HG03457 (cell line): ENCODE measurements around the gene GNB5.

ENCODE experiments used
- ATAC-seq: cut with Tn5 transposase; IDR thresholded peaks from one replicate; pipeline ENCODE4 v1.9.1; 2021; ENCODE audit warnings: moderate number of reproducible peaks; ENCODE audit not compliant: unreplicated experiment

GNB5 gene

DNA sequence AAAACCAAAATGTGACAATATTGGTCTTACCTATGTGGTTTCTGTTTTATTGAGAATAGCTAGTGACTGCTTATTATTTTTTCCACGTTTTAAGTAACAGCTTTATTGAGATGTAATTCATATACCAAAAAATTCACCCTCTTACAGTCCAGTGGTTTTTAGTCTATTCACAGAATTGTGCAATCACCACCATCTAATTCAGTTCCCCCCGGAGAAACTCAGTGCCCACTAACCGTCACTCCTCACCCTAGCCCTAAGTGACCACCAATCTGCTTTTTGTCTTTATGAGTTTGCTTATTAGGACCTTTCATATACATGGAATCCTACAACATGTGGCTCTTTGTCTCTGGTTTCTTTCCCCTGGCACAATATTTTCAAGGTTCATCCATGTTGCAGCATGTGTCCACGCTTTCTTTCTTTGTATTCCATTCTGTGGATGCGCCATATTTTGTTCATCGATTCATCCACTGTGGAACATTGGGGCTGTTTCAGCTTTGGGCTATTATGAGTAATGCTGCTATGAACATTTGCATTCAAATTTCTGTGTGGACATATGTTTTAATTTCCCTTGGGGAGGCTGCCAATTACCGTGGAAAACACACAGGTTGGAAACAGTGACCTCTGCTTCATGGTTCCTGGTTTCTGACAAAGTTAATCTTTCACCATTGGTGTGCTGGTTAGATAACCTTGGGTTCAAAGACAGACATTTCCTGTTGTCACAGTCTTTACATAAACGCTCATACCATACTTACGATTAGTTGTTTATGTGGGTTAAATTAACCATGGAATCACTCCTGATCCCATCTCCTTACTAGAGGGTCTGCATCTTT, 75.4 kb downstream of the GNB5 start:
- ATAC-seq = no peak

DNA sequence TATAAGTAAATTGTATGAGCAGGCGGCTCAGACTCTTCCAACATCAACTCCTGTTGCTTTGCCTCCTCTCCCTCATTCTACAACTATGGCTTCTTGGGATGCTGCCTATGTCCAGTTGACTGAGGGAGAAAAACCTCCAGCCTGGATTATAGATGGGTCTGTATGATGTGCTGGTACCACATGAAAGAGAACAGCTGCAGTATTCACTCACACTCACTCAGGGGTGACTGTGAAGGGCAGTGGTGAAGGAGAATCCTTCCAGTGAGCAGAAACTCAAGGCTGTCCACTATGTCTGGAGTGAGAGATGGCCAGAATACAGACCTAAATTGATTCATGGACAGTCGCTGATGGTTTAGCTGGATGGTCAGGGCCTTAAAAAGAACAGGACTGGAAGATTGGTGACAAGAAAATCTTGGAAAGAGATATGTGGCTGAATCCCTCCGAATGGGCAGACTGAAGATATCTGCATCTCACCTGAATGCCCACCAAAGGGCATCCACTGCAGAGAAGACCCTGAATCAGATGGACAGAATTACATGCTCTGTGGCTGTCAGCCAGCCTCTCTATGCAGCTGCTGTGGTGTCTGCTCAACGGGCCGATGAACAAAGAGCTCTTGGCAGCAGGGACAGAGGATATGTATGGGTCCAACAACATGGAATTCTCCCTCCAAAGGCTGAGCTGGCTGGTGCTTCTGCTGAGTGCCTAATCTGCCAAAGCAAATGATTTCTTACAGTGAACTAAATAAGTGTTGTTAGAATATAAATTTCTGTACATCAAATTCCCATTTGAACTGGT, 76.7 kb downstream of the GNB5 start:
- no peak for ATAC-seq

DNA sequence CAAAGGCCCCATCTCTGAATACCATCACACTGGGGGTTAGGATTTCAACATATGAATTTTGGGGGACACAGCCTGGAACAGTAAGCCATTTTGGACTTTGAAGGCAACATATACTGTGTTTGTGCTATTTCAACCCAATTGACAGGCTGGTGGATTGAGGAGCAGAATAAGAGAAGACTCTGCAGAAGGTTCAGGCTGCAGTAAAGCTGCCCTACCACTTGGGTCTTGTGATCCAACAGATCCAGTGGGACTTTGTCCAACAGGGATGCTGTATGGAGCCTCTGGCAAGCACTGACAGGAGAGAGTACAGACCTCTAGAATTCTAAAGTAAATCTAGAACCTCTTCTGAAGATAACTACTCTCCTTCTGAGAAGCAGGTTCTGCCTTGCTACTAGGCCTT, 77.5 kb downstream of the GNB5 start:
- ATAC-seq = no peak

DNA sequence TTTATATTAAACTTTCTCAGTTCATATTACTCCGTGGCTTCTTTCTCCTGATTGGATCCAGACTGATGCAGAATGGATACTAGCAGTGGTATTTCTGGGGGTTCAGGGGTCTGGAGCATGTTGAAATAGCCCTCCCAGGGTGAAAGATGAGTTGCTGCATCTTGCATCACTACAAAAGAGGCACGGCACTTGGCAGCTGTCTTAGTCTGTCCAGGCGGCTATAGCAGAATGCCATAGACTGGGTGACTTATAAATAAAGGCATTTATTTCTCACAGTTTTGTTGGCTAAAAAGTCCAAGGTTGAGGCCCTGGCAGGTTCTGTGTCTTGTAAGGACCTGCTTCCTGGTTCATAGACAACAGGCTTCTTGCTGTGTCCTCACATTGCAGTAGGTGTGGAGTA, 78.0 kb downstream of the GNB5 start:
- ATAC-seq = no peak

DNA sequence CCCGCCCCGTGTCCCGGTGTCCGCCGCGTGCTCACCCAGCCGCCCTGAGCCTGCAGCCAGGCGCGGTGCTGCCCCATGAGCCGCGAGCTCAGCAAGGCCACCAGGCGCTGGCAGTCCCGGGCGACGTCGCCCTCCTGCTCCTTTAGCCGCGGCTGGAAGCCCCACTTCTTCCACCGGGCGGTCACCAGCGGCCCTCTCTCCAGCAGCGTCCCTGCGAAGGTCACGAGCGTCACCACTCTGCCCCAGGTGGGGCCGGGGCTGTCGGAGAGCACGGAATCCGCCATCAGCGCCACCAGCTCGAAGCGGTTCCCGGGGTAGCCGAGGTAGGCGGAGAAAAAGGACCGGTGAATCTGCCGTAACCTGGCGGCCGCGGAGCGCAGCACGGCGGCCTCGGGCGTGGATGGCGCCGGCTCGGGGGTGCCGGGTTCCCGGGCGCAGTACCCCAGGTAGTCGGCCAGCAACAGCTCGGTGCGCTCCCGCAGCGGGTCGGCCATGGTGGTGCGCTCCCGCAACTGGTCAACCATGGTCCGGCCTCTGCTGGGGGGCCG, 78.9 kb downstream of the GNB5 start:
- no peak for ATAC-seq

DNA sequence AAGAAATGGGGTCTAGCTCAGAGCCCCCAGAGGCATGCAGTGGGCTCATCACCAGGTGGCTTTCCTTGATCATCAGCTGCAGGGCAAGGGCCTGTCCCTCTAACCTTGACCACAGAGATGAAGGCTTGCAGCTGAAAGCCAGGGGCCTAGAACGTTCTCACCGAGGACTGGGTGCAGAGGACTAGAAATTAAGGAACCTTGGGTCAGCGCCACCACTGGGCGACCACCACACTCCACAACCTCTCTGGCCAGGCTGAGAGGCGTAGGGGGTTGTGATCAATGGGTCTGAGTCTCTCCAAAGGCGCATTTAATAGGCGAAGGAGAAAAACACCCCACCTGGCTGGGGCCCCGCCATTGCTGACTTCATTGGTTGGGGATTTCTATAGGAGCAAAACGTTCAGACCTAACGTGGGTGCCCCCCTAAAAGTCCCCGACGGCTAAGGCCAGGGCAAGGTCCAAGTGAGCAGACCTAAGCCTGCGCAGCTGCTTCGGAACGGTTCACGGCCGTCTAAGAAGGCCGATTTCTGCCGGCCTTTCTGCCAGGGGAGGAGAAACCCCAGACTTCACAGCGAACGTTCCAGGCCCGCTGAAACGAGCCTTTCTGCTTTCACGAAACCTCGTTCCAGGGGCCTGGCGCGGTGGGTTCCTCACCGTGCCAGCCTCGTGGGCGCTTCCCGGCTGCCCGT, 79.5 kb downstream of the GNB5 start:
- ATAC-seq = no peak

DNA sequence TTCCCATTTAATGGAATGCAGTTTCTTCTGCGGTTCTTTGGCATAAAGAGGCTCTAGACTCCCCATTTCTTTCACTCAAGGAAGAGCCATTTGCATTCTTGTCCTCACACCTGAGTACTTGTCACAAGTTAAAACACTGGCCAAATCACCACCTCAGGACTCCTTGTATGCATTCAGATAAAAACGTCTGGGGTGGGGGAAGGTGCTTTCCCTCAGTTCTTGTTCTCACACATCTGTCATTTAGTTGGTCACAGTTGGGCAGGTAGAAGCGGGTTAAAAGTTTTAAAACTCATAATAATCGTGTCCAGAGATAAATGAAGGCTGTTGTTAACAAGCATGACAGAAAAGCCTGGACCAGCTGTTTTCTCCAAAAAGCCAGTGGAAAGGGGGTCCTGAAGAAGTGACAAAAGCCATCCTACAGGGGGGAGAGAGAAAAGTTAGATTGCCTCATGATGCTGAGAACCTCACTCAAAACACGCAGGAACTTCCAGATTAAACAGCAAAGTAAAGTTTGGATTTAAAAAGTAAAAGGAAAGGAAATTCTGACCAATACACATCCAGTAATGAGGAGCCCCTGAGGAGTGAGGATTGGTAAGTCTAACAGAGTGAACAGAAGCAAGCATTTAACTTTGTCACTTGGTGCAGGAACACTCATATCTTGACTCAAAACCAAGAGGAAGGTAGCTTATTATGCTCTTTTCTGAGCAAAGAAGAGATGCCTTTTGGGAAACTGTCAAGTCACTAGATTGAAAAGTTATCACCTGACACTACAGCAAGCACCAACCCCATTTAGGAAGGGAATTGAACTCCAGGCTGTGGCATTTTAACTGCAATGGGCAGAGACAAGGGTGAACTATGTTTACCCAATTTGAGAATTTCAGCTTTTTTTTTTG, 81.4 kb downstream of the GNB5 start:
- no peak for ATAC-seq

DNA sequence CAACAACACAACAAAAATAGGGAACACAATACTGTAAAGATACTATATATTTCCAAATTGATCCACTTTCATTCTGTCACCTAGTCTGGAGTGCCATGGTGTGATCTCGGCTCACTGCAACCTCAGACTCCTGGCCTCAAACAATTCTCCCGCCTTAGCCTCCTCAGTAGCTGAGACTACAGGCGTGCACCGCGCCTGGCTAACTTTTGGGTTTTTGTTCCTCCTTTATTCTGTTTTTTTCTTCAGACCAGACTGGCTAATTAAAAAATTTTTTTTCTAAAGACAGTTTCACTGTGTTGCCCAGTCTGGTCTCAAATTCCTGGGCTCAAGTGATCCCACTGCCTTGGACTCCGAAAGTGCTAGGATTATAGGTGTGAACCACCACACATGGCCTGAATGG, 84.0 kb downstream of the GNB5 start:
- no peak for ATAC-seq

DNA sequence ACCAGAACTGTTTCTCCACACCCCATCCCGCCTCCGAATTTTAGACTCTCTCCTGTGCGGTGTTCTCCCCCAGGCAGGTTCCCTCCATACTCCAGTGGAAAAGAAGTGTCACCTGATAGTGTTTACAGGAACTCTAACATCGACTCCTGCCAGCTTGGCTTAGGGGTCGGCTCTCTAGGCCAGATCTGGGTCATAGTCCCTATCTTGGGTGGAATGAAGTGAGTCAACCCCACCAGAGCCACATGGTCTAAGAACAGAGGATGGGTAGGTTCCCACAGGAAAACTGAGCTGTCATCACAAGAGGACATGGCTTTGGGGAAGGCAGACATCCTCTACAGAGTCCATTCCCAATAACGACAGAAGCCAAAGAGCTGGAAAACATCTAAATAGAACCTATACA, 84.6 kb downstream of the GNB5 start:
- ATAC-seq = no peak

DNA sequence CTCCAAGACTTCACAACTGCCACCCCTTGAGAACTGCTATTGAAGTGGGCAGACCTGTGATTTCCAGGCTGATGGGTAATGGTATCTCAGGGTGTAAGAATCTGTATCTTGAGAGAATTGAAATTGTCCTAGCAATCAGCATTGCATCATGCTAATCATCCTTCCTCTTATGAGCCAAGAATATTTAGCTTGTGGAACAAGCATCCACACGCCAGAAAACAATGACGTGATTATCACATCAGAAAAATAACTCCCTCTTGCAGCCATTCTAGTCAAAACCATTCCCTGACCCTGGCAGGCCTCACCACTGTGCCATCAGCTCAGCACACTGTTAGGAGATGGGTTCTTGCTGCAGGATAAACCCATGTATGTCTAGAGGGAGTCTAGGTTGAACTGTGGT, 85.3 kb downstream of the GNB5 start:
- ATAC-seq = no peak

DNA sequence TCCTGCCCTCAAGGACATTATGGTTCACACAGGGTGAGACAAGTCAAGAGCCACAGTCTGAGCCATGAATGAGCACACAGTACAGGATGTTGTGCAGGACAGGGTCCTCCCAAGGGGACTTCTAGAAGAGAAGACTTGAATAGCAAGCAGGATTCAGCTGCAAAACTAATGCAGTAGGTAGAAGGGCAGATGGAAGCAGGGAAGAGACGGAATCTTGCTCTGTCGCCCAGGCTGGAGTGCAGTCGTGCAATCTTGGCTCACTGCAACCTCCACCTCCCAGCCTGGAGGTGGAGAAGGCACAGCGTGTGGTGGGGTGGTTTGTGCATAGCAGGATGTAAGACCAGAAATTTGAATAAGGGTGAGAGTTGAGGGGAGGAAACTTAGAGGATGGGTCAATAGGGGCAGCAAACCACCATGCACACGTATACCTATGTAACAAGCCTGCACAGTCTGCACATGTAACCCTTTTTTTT, 86.6 kb downstream of the GNB5 start:
- ATAC-seq = no peak

DNA sequence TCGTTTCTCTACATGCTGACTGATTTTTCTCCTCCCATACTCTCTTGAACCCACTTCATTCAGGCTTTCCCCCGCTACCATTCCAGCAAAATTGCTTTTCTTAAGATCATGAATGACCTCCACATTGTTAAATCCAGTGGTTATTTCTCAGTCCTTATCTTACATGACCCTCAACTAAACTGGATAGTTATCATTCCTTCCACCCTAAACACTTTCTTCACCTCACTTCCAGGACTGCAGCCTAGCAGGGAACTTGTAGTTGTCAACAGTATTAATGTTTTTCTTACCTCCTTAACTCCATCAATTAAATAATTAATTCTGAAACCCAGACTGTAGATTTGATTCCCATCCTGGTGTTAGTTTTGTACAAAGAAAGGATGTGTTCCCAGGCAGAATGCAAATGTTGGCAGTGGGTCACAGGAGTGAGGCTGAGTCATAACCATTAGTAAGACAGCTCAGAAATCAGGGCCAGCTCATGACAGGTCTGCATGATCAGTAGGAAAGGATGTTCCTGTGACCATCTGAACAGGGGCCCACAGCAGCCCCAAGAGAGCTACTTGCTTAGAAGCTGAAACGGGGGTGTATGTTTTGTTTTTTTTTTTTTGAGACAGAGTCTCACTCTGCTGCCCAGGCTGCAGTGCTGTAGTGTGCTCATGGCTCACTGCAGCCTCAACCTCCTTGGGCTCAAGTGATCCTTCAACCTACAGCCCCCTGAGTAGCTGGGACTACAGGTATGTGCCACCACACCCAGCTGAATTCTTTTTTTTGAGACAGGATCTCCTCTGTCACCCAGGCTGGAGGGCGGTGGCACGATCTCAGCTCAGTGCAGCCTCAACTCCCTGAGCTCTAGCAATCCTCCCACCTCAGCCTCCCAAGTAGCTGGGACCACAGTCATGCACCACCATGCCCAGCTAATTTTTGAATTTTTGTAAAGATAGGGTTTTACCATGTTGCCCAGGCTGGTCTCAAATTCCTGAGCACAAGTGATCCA, 87.7 kb downstream of the GNB5 start:
- ATAC-seq = peak; percentile 59

DNA sequence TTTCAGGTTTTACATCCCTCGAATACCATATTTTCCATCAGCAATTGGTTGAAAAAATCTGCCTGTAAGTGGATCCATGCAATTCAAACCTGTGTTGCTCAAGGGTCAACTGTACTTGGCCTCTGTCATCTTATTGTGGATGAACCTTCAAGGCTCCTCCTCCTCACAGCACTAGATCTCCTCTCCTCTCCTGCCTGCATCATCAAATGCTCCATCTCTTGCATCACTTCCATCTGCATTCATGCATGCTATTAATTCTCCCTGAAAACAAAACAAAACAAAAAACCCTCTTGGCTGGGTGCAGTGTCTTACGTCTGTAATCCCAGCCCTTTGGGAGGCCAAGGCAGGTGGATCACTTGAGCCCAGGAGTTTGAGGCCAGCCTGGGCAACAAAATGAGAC, 88.7 kb downstream of the GNB5 start:
- no peak for ATAC-seq

DNA sequence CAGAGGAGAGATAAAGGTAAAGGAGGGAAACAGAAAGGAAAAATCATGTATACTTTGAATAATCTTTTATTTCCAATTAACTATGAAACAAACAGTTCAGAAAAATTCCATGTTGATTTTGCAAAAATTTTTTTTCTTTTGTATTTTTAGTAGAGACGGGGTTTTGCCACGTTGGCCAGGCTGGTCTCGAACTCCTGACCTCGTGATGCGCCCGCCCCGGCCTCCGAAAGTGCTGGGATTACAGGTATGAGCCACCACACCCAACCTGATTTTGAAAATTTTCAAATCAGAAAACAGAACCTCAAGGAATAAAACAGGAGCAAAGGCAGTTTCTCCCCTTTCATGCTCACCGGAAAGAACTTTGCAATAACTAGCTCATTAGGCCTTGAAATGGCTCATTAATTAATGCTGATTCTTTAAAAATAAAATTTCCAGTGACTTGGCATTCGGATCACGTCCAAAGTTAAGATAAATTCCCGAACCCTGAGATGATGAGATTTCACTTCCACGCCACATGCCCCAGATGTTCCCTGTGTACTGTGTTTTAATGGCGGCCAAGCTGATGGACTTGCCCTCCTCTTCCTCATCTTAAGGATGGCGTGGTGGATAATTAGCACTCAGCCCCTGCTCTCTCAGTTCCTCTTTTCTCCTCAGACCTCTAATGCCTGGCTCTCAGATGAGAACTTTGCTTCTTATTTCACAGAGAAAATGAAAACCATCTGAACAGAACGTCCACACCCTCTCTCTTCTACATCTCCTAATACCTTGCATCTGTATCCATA, 89.5 kb downstream of the GNB5 start:
- no peak for ATAC-seq

DNA sequence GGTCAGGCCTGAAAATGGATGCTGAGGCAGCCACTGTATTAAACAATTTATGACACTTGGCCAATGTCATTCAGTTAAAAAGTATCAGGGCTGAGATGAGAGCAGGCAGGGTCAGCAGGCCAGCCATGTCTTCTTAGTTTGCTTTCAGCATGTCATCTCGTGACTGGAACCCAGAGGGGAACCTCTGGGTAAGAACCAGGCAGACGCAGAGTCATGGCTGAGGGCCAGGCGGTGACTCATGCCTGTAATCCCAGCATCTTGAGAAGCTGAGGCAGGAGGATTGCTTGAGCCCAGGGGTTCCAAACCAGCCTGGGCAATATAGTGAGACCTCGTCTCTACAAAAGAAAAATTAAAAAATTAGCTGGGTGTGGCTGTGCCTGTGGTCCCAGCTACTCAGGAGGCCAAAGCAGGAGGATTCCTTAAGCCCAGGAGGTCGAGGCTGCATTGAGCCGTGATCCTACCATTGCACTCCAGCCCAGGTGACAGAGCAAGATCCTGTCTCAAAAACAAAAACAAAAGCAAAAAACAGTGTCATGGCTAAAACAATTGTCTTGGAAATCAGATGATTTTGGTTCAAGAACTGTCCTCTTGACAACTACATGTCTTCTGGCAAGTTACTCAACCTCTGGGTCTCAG, 90.3 kb downstream of the GNB5 start:
- no peak for ATAC-seq

DNA sequence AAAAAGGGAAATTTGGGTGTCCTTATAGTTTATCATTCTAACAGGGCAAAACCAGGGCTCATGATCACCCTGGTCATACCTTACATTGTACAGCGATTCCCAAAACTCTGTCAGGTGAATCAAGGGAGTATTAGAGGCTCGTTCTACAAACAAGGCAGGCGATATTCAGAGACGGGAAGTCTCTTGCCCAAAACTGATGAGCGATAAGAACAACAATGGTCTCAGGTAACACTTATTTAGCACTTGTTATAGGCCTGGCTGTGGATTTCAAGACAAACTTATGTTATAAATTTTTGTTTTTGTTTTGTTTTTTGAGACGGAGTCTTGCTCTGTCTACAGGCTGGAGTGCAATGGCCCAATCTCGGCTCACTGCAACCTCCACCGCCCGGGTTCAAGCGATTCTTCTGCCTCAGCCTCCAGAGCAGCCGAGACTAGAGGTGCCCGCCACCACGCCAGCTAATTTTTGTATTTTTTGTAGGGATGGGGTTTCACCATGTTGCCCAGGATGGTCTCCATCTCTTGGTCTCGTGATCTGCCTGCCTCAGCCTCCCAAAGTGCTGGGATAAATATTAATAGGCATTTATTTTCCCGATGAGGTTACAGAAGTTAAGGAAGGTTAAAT, 91.4 kb downstream of the GNB5 start:
- ATAC-seq = no peak

DNA sequence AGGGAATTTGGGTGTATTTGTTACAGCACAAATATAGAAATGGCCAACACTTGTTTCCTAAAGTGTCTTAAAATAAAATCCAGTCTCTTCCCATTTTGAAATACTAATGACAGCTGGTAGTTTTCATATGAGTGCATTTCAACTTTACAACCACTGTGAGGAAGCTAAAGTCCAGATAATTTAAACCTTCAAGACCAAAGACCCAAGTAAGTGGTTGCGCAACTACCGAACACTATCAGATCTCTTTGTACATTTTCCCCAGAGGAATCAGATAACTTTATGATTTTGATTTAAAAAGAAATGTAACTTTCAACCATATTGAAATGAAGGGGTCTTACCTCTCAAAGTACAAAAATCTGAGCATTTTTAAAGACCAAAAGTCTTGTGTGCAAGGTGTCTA, 92.9 kb downstream of the GNB5 start:
- no peak for ATAC-seq
